G401 (cell line): ENCODE results near the gene ANKRD11. TPM values are rescaled to one million over a fixed set of nuclear protein-coding genes. Genes with fewer than 3 reads are reported as not detected.
"Not testable (repeated sequence)": the region's sequence is repeated elsewhere in the genome, so short reads cannot be mapped to it uniquely, and the experiment has no call there.

Source experiments
- DNase-seq: peaks from one replicate; pipeline ENCODE4 v3.0.0-alpha.2; 2015; ENCODE audit warnings: low spot score
- in situ Hi-C: cut with HindIII; loops from 2 replicates; pipeline ENCODE4 v1.10.0; 2016; ENCODE audit warnings: low sequenced_read_pairs, mixed read lengths
- total RNA-seq: library from RNA; depleted of rRNA; stranded (reverse); fragments of >200 nt; shearing (Covaris generic); gene quantifications from 2 replicates; pipeline ENCODE4 v1.2.3, GENCODE V29; 2014

Gene ANKRD11
- total RNA-seq, 1 experiment from 2014 or later, result 55.3 TPM

GRCh38 chr16:89317729-89318429, 172.5 kb downstream of the ANKRD11 start:
- no peak for DNase-seq
- in situ Hi-C loops, result no loop called here

GRCh38 chr16:89317101-89317671, 173.2 kb downstream of the ANKRD11 start:
- DNase-seq, result no peak
- in situ Hi-C loops, result no loop called here

- in situ Hi-C loops, result no loop called here
- no peak for DNase-seq
Observed at GRCh38 chr16:89316701-89317100, 173.7 kb downstream of the ANKRD11 start.

DNA sequence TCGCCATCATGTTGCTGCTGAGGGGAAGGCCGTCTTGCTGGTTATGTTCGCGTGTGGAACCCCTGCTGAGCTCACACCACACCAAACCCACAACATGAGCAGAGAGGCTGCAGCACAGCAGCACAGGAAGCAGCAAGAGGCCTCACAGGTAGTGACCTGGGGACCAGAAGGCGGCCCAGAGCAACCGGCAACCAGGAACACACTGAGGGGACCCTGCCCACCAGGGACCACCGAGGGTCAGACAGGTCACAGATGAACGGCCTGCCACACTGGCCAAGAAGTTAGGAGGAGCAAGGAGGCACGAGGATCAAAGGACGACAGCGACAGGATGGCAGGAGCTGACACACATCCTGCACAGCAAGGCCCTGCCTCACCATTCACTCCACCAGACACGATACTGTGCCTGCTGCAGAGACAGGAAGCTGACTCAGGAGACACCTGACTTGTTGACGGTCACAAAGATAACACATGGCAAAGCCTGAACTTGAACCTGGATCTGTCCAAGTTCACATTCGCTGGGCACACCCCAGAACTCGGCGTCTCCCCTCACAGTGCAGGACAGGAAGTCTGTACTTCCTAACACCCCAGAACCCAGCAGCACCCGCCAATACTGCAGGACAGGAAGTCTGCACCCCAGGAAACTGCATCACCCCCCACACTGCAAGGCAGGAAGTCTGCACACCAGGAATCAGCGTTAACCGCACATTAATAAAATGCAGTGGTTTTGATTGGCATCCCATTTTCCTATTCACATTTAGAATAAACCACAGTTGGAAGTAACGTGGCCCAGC, 174.4 kb downstream of the ANKRD11 start:
- DNase-seq, result no peak
- in situ Hi-C loops, result no loop called here

GRCh38 chr16:89315271-89315670, 175.1 kb downstream of the ANKRD11 start:
- no peak for DNase-seq
- in situ Hi-C loops, result no loop called here

DNA sequence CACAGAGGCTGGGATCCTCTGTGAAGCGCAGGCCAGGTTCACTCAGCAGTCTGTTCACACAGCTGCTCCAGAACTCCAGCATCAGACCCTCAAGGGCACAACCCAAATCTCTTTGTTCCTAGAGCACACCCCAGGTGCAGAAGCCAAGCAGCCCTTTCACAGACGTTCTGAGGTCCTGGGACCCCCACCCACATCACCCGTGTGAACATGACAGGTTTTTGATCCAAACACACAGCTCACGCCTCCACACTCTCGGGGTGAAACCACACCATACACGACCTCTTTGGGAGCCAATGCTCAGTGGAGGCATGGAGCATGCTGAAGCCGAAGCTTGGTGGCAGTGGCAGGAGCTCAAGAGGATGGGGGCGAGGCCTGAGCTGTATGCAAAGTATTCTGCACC, 175.5 kb downstream of the ANKRD11 start:
- in situ Hi-C loops, result no loop called here
- no peak for DNase-seq

- DNase-seq, result peak; percentile 72
- in situ Hi-C loops, result no loop called here
Observed at GRCh38 chr16:89314357-89314756, 176.0 kb downstream of the ANKRD11 start.

DNA sequence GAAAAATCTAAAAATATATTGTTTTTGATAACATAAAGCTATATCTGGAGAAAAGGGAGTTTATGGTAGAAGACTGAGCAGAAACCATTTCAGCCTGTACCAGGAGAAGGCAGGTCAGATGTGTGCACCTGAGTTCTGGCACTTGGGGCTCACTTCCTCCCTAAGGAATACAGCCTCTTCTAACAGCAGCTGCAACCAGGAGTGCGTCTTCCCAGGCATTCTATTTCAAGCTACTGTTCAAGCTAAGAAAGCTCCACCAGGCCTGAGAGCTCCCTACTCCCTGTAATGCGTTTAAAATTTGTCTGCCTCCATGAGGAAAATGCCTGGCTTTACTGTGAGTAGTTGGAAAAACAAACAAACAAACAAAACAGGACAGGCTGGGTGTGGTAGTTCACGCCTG, 176.8 kb downstream of the ANKRD11 start:
- in situ Hi-C loops, result no loop called here
- no peak for DNase-seq

- in situ Hi-C loops, result no loop called here
- DNase-seq, result no peak
Observed at GRCh38 chr16:89312598-89313299, 177.6 kb downstream of the ANKRD11 start.

- in situ Hi-C loops, result no loop called here
- no peak for DNase-seq
Observed at GRCh38 chr16:89312194-89312593, 178.2 kb downstream of the ANKRD11 start.

DNA sequence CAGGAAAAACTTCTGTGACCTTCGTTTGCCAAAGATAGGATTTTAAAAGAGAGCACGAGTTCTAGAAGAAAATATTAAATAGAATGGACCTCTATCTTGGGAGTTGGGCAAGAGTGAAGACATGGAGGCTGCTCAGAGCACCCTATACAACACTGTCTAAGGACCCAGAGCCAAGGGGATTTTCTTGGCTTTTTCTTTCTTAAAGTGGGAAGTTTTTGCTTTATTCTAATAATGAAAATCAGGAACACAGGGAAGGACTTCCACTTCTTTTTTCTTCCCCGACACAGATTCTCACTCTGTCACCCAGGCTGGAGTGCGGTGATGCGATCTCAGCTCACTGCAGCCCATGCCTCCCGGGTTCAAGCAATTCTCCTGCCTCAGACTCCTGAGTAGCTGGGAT, 178.7 kb downstream of the ANKRD11 start:
- no peak for DNase-seq
- in situ Hi-C loops, result no loop called here

- in situ Hi-C loops, result no loop called here
- no peak for DNase-seq
Observed at GRCh38 chr16:89309438-89310122, 180.8 kb downstream of the ANKRD11 start.

DNA sequence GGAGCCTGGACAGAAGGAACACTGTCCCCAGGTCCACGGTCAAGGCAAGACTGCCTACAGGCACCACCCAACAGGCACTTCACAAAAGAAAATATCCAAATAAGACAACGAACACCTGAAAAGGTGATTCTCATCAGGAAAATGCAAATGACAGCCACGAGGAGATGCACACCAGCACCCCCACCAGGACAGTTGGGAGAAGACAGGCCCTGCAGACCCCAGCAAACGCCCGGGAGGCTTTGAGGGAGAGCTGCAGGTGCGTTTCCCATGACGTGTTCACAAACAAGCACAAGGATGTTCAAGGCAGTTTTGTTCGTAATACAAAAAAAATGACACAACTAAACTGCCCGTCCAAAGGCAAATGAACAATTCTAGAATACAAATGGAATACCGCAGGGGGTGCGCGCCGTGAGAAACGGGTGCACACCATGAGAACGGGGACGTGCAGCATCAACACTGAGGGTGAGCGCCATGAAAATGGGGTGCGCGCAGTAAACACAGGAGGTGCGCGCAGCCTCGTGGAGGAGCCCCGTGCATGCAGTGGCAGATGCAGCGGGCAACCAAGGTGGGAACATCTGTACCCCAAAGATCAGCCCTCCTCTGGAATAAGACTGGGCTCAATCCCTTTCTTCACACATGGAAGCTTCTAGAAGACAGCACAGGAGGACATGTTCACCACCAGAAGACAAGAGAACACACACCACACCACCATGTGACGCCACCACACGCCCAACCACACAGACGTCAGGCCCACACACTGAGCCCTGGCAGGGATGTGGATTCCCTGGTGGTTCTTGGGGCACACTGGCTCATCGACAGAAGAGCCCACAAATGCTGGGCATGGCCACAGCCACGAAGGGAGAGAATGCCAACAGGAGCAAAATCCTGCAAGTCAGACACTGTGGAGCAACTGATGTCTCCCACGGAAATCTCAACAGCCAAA, 181.7 kb downstream of the ANKRD11 start:
- in situ Hi-C loops, result no loop called here
- DNase-seq, result no peak

GRCh38 chr16:89307421-89307805, 182.9 kb downstream of the ANKRD11 start:
- no peak for DNase-seq
- in situ Hi-C loops, result no loop called here

DNA sequence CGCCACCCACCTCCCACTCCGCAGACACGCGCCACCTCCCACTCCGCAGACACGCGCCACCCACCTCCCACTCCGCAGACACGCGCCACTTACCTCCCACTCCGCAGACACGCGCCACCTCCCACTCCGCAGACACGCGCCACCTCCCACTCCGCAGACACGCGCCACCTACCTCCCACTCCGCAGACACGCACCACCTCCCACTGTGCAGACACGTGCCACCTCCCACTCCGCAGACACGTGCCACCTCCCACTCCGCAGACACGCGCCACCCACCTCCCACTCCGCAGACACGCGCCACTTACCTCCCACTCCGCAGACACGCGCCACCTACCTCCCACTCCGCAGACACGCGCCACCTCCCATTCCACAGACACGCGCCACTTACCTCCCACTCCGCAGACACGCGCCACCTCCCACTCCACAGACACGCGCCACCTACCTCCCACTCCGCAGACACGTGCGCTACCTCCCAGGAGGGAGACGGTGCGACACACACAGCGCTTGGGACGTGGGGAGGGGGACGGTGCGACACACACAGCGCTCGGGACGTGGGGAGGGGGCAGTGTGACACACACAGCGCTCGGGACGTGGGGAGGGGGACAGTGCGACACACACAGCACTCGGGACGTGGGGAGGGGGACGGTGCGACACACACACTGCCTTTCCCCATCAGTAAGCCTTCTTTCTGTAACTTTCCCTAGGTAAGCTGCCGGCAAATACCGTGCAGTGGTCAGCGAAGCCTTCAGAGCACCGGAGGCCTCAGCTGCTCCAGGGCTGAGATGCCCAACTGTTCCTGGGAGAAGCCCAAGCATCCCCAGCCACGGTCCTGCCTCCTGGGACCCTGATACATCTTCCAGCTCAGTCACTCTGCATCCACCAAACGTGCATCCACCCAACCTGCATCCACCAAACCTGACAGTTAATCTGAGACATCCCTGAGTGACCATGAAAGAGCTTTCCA, 183.6 kb downstream of the ANKRD11 start:
- in situ Hi-C loops, DNase-seq: not testable (repeated sequence)

GRCh38 chr16:89304941-89305705, 185.2 kb downstream of the ANKRD11 start:
- in situ Hi-C loops, result no loop called here

More at GRCh38 chr16:89304941-89305705, 185.2 kb downstream of the ANKRD11 start:
- DNase-seq, result no peak
